H9 (cell line): ENCODE measurements around the gene ETFB. TPM values are rescaled to one million over a fixed set of nuclear protein-coding genes. Genes with fewer than 3 reads are reported as not detected.
A peak's percentile ranks its signal among the peaks of the same experiment; 100 is the strongest.

ENCODE experiments used
- DNase-seq: peaks from one replicate; pipeline ENCODE4 v3.0.0-alpha.2; 2017
- H2AFZ ChIP-seq: one replicate; pipeline ENCODE4 v1.6.1; 2013; ENCODE audit warnings: mild to moderate bottlenecking, low read length, control low read depth, moderate library complexity
- H2AK5ac ChIP-seq: 2 replicates; pipeline ENCODE4 v1.6.1; 2013; ENCODE audit warnings: low read length, control low read depth, mixed read lengths; ENCODE audit not compliant: insufficient read length
- H2BK120ac ChIP-seq: one replicate; pipeline ENCODE4 v1.6.1; 2013; ENCODE audit warnings: low read depth, mild to moderate bottlenecking, low read length, control low read depth, inconsistent platforms; ENCODE audit not compliant: poor library complexity, severe bottlenecking
- H2BK12ac ChIP-seq: 2 replicates; pipeline ENCODE4 v1.6.1; 2013; ENCODE audit warnings: low read length, control low read depth, mixed read lengths, low read depth; ENCODE audit not compliant: insufficient read length
- H2BK15ac ChIP-seq: 2 replicates; pipeline ENCODE4 v1.6.1; 2013; ENCODE audit warnings: low read depth, low read length, control low read depth
- H2BK20ac ChIP-seq: one replicate; pipeline ENCODE4 v1.6.1; 2013; ENCODE audit warnings: low read depth, mild to moderate bottlenecking, low read length, control low read depth, inconsistent platforms; ENCODE audit not compliant: poor library complexity, severe bottlenecking
- H2BK5ac ChIP-seq: 2 replicates; pipeline ENCODE4 v1.6.1; 2013; ENCODE audit warnings: low read length, control low read depth, mixed read lengths; ENCODE audit not compliant: insufficient read length
- H3K14ac ChIP-seq: 2 replicates; pipeline ENCODE4 v1.6.1; 2013; ENCODE audit warnings: low read length, control low read depth; ENCODE audit not compliant: insufficient read depth
- H3K18ac ChIP-seq: 2 replicates; pipeline ENCODE4 v1.6.1; 2013; ENCODE audit warnings: low read depth, mild to moderate bottlenecking, mixed read lengths, low read length, control low read depth; ENCODE audit not compliant: insufficient read length
- H3K23ac ChIP-seq: 2 replicates; pipeline ENCODE4 v1.6.1; 2013; ENCODE audit warnings: low read length, control low read depth, mixed read lengths, low read depth; ENCODE audit not compliant: insufficient read length
- H3K23me2 ChIP-seq: 2 replicates; pipeline ENCODE4 v1.6.1; 2013; ENCODE audit warnings: low read depth, mild to moderate bottlenecking, mixed read lengths, low read length, control low read depth; ENCODE audit not compliant: insufficient read length, poor library complexity, severe bottlenecking
- H3K27ac ChIP-seq: 2 replicates; pipeline ENCODE4 v1.5.1; 2013; ENCODE audit warnings: low read length, control low read depth, mixed read lengths, low read depth; ENCODE audit not compliant: insufficient read length
- H3K27me3 ChIP-seq: 2 replicates; pipeline ENCODE4 v1.6.1; 2013; ENCODE audit warnings: low read length, control low read depth, inconsistent platforms; ENCODE audit not compliant: insufficient read depth
- H3K4ac ChIP-seq: 2 replicates; pipeline ENCODE4 v1.6.1; 2013; ENCODE audit warnings: low read depth, mild to moderate bottlenecking, control low read depth, inconsistent platforms, low read length, moderate library complexity
- H3K4me1 ChIP-seq: 2 replicates; pipeline ENCODE4 v1.6.1; 2013; ENCODE audit warnings: low read length, control low read depth, inconsistent platforms; ENCODE audit not compliant: insufficient read depth
- H3K4me2 ChIP-seq: 2 replicates; pipeline ENCODE4 v1.6.1; 2013; ENCODE audit warnings: low read length, control low read depth, mixed read lengths; ENCODE audit not compliant: insufficient read length, insufficient read depth
- H3K56ac ChIP-seq: 2 replicates; pipeline ENCODE4 v1.6.1; 2013; ENCODE audit warnings: low read depth, mild to moderate bottlenecking, mixed read lengths, low read length, control low read depth; ENCODE audit not compliant: insufficient read length
- H3K79me1 ChIP-seq: 2 replicates; pipeline ENCODE4 v1.6.1; 2013; ENCODE audit warnings: low read depth, mild to moderate bottlenecking, moderate library complexity, low read length, control low read depth, inconsistent platforms; ENCODE audit not compliant: insufficient read depth, poor library complexity, severe bottlenecking
- H3K79me2 ChIP-seq: 2 replicates; pipeline ENCODE4 v1.6.1; 2013; ENCODE audit warnings: low read length, control low read depth, inconsistent platforms; ENCODE audit not compliant: insufficient read depth
- H3K9ac ChIP-seq: 2 replicates; pipeline ENCODE4 v1.6.1; 2013; ENCODE audit warnings: low read length, control low read depth, mixed read lengths; ENCODE audit not compliant: insufficient read length; ENCODE audit errors: extremely low read depth
- H3K9me3 ChIP-seq: one replicate; pipeline ENCODE4 v1.6.1; 2013; ENCODE audit warnings: low read depth, low read length, inconsistent platforms; ENCODE audit not compliant: control insufficient read depth
- H3T11ph ChIP-seq: one replicate; pipeline ENCODE4 v1.6.1; 2013; ENCODE audit warnings: mild to moderate bottlenecking, low read length, control low read depth, inconsistent platforms
- H4K20me1 ChIP-seq: one replicate; pipeline ENCODE4 v1.6.1; 2013; ENCODE audit not compliant: control insufficient read depth, insufficient read length, insufficient read depth
- H4K5ac ChIP-seq: 2 replicates; pipeline ENCODE4 v1.6.1; 2013; ENCODE audit warnings: low read depth, mild to moderate bottlenecking, mixed read lengths, low read length, control low read depth; ENCODE audit not compliant: insufficient read length
- H4K8ac ChIP-seq: replicated peaks from 2 replicates; pipeline ENCODE4 v1.6.1; 2013; ENCODE audit warnings: low read length, control low read depth, mixed read lengths, low read depth; ENCODE audit not compliant: insufficient read length
- H4K91ac ChIP-seq: 2 replicates; pipeline ENCODE4 v1.6.1; 2013; ENCODE audit warnings: low read depth, mild to moderate bottlenecking, moderate library complexity, mixed read lengths, low read length, control low read depth; ENCODE audit not compliant: insufficient read length
- H3K27ac Mint-ChIP-seq, 3 experiments: 2 replicates in 2 of 3; 3 replicates in 1 of 3; pipeline ENCODE4 v1.8.0; 2020 to 2021; ENCODE audit warnings: mixed read lengths in 3 of 3, mild to moderate bottlenecking in 1 of 3, moderate library complexity in 1 of 3
- H3K27me3 Mint-ChIP-seq: 2 replicates; pipeline ENCODE4 v1.8.0; 2021; ENCODE audit warnings: low read depth, mild to moderate bottlenecking, moderate library complexity, mixed read lengths
- H3K36me3 Mint-ChIP-seq, 3 experiments: 2 replicates in 2 of 3; 3 replicates in 1 of 3; pipeline ENCODE4 v1.8.0; 2020 to 2021; ENCODE audit warnings: low read depth in 3 of 3, mixed read lengths in 3 of 3; ENCODE audit not compliant: insufficient read depth in 1 of 3
- H3K4me1 Mint-ChIP-seq, 2 experiments: 2 replicates each; pipeline ENCODE4 v1.8.0; 2020; ENCODE audit warnings: mixed read lengths in 2 of 2
- H3K4me3 Mint-ChIP-seq, 2 experiments: 2 replicates in 1 of 2; 3 replicates in 1 of 2; pipeline ENCODE4 v1.8.0; 2020 to 2021; ENCODE audit warnings: mild to moderate bottlenecking in 2 of 2, mixed read lengths in 2 of 2, moderate library complexity in 1 of 2
- H3K9me3 Mint-ChIP-seq, 2 experiments: 2 replicates in 1 of 2; 3 replicates in 1 of 2; pipeline ENCODE4 v1.8.0; 2020; ENCODE audit warnings: mild to moderate bottlenecking in 2 of 2, mixed read lengths in 2 of 2, moderate library complexity in 1 of 2
- WGBS: extraction: QIAGEN DNeasy Blood & Tissue Kit; methylation state at CpG from one replicate; pipeline ENCODE4 v1.1.7; 2013; ENCODE audit warnings: missing lambda C conversion rate, low lambda C conversion rate, mixed read lengths; ENCODE audit not compliant: insufficient read length; ENCODE audit errors: extremely low coverage; 5-methylcytosine and 5-hydroxymethylcytosine counted together
- total RNA-seq: library from RNA; stranded (reverse); gene quantifications from 2 replicates; pipeline ENCODE4 v1.2.1, GENCODE V29; 2021
- TF ChIP-seq, protein P1 (sequence below): fragments of 200-600 bp; sonication (generic); conservative IDR thresholded peaks from 3 replicates; pipeline ENCODE4 v1.8.0; 2021; ENCODE audit warnings: antibody characterized with exemption, mild to moderate bottlenecking

ETFB gene
- total RNA-seq, 1 experiment from 2014 or later, result 49.4 TPM

DNA sequence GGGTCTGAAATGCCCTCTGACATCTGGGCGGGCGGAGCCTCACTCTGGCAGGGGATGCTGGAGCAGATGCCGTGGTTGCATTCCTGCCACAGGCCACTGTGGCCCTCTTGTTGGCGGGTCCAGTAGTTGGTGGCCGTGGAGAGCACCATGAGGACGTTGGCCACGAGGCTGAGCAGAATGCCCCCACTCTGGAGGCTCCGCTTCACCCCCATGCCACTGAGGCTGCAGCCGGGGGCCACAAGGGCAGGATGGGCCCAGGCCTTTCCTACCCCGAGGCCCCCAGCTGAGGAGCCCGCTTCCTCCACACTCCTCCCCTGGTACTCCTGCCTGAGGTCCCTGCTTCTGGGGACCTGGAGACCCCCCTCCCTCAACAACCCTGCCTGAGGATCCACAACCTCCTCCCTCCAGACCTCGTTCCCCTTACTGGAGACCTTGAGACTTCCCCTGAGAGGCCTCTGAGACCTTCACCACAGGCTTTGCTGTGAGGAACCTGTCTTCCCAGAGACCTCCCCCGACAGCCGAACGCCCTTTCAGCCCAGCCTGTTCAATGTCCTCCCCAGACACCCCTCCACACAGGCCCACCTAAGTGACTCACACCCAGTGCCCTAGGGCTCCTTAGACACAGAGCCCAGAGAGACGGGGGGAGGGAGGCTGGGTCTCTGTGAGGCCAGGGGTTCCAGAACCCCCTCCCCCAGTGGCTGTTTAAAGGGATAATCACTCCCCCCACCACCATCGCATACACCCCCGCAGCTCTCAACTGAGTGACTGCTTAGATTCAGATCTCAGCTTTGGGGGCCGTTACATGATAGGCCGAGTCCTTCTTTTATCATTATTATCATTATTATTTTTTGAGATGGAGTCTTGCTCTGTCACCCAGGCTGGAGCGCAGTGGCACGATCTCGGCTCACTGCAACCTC lies 2.4 kb upstream of the ETFB start, which contains the start of gene CLDND2:
Gene CLDND2 (minus strand): TSS at position 638 of the 917 bp plus-strand sequence. CDS start 426 bp downstream, at position 212.
- H3K18ac ChIP-seq, result peak within 1 kb of the TSS; percentile 97
- Mint-ChIP-seq H3K4me1 (peaks cover 29 to 31% of the 10 kb centered on the region in 2 experiments), H3K27me3 (peaks cover 14% of the 10 kb centered on the region), H3K4me3 (peak within 1 kb of the TSS; percentile 95 to 100), H3K27ac (peak within 1 kb of the TSS; percentile 44 to 96 (median 84); a peak in 4 of 7 replicates), H3K36me3 (no peaks in the 10 kb centered on the region; a peak in 1 of 7 replicates), H3K9me3 (no peaks in the 10 kb centered on the region)
- H3K23me2 ChIP-seq, result peaks cover 21% of the 10 kb centered on the region
- H3K9me3 ChIP-seq, result no peaks in the 10 kb centered on the region
- H2BK15ac ChIP-seq, result no peak within 1 kb of the TSS; the same call in 1 of the 2 replicates
- WGBS, result no CpG with 5 or more reads among the region's 23 CpGs
- H2AK5ac ChIP-seq, result no peak within 1 kb of the TSS
- no peak for DNase-seq
- H3K27ac ChIP-seq, result no peak within 1 kb of the TSS
- H2BK12ac ChIP-seq, result no peak within 1 kb of the TSS
- TF ChIP-seq, protein P1, sequence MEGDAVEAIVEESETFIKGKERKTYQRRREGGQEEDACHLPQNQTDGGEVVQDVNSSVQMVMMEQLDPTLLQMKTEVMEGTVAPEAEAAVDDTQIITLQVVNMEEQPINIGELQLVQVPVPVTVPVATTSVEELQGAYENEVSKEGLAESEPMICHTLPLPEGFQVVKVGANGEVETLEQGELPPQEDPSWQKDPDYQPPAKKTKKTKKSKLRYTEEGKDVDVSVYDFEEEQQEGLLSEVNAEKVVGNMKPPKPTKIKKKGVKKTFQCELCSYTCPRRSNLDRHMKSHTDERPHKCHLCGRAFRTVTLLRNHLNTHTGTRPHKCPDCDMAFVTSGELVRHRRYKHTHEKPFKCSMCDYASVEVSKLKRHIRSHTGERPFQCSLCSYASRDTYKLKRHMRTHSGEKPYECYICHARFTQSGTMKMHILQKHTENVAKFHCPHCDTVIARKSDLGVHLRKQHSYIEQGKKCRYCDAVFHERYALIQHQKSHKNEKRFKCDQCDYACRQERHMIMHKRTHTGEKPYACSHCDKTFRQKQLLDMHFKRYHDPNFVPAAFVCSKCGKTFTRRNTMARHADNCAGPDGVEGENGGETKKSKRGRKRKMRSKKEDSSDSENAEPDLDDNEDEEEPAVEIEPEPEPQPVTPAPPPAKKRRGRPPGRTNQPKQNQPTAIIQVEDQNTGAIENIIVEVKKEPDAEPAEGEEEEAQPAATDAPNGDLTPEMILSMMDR, result no peak
- no peak within 1 kb of the TSS for H4K5ac ChIP-seq
- peak within 1 kb of the TSS; percentile 69 for H3K4me2 ChIP-seq
- no peak within 1 kb of the TSS for H3K4ac ChIP-seq
- H4K91ac ChIP-seq, result no peak within 1 kb of the TSS
- H3K4me1 ChIP-seq, result no peaks in the 10 kb centered on the region
- H3K23ac ChIP-seq, result no peak within 1 kb of the TSS
- H2BK120ac ChIP-seq, result no peak within 1 kb of the TSS
- H3T11ph ChIP-seq, result no peak within 1 kb of the TSS
- no peak within 1 kb of the TSS for H4K8ac ChIP-seq
- H2BK5ac ChIP-seq, result no peak within 1 kb of the TSS
- no peak within 1 kb of the TSS for H2AFZ ChIP-seq
- no peaks in the 10 kb centered on the region for H3K79me2 ChIP-seq
- H3K79me1 ChIP-seq, result no peaks in the 10 kb centered on the region
- no peak within 1 kb of the TSS for H3K56ac ChIP-seq
- no peaks in the 10 kb centered on the region for H3K27me3 ChIP-seq
- H2BK20ac ChIP-seq, result no peak within 1 kb of the TSS
- no peaks in the 10 kb centered on the region for H4K20me1 ChIP-seq
- H3K9ac ChIP-seq, result peak within 1 kb of the TSS; percentile 71
- H3K14ac ChIP-seq, result peak within 1 kb of the TSS; percentile 90
